Regular cardiac myocyte (primary cell): ENCODE measurements around the gene CDKN2B-AS1. TPM values are rescaled to one million over a fixed set of nuclear protein-coding genes. Genes with fewer than 3 reads are reported as not detected.

ENCODE experiments used
- total RNA-seq: library from RNA; depleted of rRNA; stranded (reverse); fragments of >200 nt; gene quantifications from 2 replicates; pipeline ENCODE4 v1.2.3, GENCODE V29; 2014

The CDKN2B-AS1 gene
- total RNA-seq: 1.5 and 3.7 TPM in 2 replicates

GRCh38 chr9:21994556-21995005 lies at the start of gene CDKN2B-AS1:
TSS of gene CDKN2B-AS1 (plus strand) at chr9:21994791.

GRCh38 chr9:21993893-21994555 lies 567 bp upstream of the CDKN2B-AS1 start, which contains the start of gene CDKN2A:
TSS of gene CDKN2A (minus strand) at chr9:21994392.

DNA sequence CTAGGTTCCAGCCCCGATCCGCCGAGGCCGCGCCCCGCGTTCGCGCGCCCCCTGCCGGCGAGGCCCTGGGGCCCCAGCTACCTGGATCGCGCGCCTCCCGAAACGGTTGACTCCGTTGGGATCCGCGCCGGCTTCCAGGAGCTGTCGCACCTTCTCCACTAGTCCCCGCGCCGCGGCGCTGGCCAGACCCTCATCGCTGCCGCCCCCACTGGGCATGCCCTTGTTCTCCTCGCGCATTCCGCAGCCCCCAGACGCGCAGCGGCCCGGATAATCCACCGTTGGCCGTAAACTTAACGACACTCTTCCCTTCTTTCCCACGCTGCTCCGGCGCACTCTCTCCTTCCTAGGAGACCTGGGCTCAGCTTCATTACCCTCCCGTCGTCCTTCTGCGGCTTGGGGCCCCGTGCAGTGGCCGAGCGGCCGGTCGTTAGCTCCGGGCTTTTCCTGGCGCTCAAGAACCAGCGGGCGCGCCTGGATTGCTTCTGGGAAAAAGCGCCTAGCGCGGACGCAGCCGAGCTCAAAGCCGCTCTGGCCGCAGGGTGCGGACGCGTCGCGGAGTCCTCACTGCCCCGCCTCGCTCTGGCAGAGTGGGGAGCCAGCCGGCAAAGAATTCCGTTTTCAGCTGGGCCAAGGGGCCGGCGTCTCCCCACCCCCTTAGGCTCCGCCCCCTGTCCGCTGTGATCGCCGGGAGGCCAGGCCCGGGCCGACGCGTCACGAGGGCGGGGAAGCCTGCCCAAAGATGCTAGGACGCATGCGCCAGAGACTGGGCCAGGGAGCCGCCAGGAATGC lies 14.3 kb downstream of the CDKN2B-AS1 start, which contains the start of gene CDKN2B:
TSS of gene CDKN2B (minus strand) at position 589 of the 789 bp plus-strand sequence. CDS start at position 237, 352 bp downstream.

Other genes with a start within 250 kb of the CDKN2B-AS1 start
- gene MTAP, start 192.2 kb upstream of the CDKN2B-AS1 start, total RNA-seq: 33.5 and 49.5 TPM in 2 replicates
- 8.6 and 17.8 TPM in 2 replicates for gene CDKN2A, start 399 bp upstream of the CDKN2B-AS1 start, total RNA-seq
- 10.2 and 22.0 TPM in 2 replicates for gene CDKN2B, start 14.5 kb downstream of the CDKN2B-AS1 start, total RNA-seq